OCI-LY7 (cell line): ENCODE results near the gene RFPL1. TPM values are rescaled to one million over a fixed set of nuclear protein-coding genes. Genes with fewer than 3 reads are reported as not detected.

Experiments
- BruUV-seq: library from RNA; stranded (reverse); fragments of 400-500 nt; replicated peaks from 2 replicates; lab custom pipeline; 2021; lab: Mats Ljungman, UMichigan
- CTCF ChIA-PET: fragments of 300-600 bp; sonication (Branson Sonifier 250); formaldehyde crosslinking; loops from one replicate; lab custom pipeline; 2022; ENCODE audit warnings: antibody characterized with exemption; ENCODE audit not compliant: unreplicated experiment; lab: Charles Lee
- POLR2A ChIA-PET: fragments of 300-600 bp; sonication (Branson Sonifier 250); formaldehyde crosslinking; loops from one replicate; lab custom pipeline; 2022; ENCODE audit warnings: antibody characterized with exemption; lab: Charles Lee
- DNase-seq: peaks from one replicate; pipeline ENCODE4 v3.0.0-alpha.2; 2015; ENCODE audit warnings: low spot score
- H2AFZ ChIP-seq: fragments of 200-600 bp; sonication (generic), shearing (Covaris generic); 2 replicates; pipeline ENCODE4 v1.6.1; 2014; ENCODE audit warnings: mild to moderate bottlenecking, antibody characterized with exemption, low read length, moderate library complexity
- H3K27ac ChIP-seq: fragments of 200-600 bp; sonication (generic); 2 replicates; pipeline ENCODE4 v1.5.1; 2014; ENCODE audit warnings: mixed run types, low read depth, mild to moderate bottlenecking, moderate library complexity, low read length, inconsistent platforms; ENCODE audit not compliant: poor library complexity, severe bottlenecking
- H3K36me3 ChIP-seq: fragments of 200-600 bp; sonication (generic); 2 replicates; pipeline ENCODE4 v1.6.1; 2014; ENCODE audit warnings: mild to moderate bottlenecking, antibody characterized with exemption, low read length, moderate library complexity, mixed read lengths; ENCODE audit not compliant: insufficient read depth
- H3K4me1 ChIP-seq: fragments of 200-600 bp; sonication (generic); 2 replicates; pipeline ENCODE4 v1.5.1; 2014; ENCODE audit warnings: mild to moderate bottlenecking, low read length; ENCODE audit not compliant: insufficient read depth, poor library complexity, severe bottlenecking
- H3K4me2 ChIP-seq: fragments of 200-600 bp; sonication (generic); 2 replicates; pipeline ENCODE4 v1.6.1; 2014; ENCODE audit warnings: mild to moderate bottlenecking, low read length
- H3K4me3 ChIP-seq: fragments of 200-600 bp; sonication (generic); 2 replicates; pipeline ENCODE4 v1.5.1; 2014; ENCODE audit warnings: mild to moderate bottlenecking, low read depth, low read length; ENCODE audit not compliant: poor library complexity, severe bottlenecking
- H3K79me2 ChIP-seq: fragments of 200-600 bp; sonication (generic); 2 replicates; pipeline ENCODE4 v1.6.1; 2016; ENCODE audit warnings: low read depth, mild to moderate bottlenecking, low read length, moderate library complexity, mixed read lengths; ENCODE audit not compliant: insufficient read depth
- H3K9me2 ChIP-seq: fragments of 200-600 bp; sonication (generic); 2 replicates; pipeline ENCODE4 v1.6.1; 2016; ENCODE audit warnings: mild to moderate bottlenecking, low read length, mixed read lengths; ENCODE audit not compliant: insufficient read depth
- H3K9me3 ChIP-seq: fragments of 200-600 bp; sonication (generic); 2 replicates; pipeline ENCODE4 v1.6.1; 2014; ENCODE audit warnings: mild to moderate bottlenecking, mixed run types, low read length, mixed read lengths
- H4K20me1 ChIP-seq: fragments of 200-600 bp; sonication (generic); 2 replicates; pipeline ENCODE4 v1.6.1; 2014; ENCODE audit warnings: mild to moderate bottlenecking, antibody characterized with exemption, low read length, moderate library complexity, mixed read lengths; ENCODE audit not compliant: insufficient read depth
- EZH2phosphoT487 ChIP-seq: fragments of 200-600 bp; sonication (generic); IDR thresholded peaks from 2 replicates; pipeline ENCODE4 v1.6.1; 2018; ENCODE audit warnings: low read depth, borderline replicate concordance, mild to moderate bottlenecking, mixed run types, antibody characterized with exemption, low read length, moderate library complexity, mixed read lengths
- intact Hi-C: fragments of 100-400 bp; cut with micrococcal nuclease; formaldehyde crosslinking; loops from one replicate; pipeline ENCODE4 v1.10.0; 2022; ENCODE audit not compliant: unreplicated experiment
- total RNA-seq, 2 experiments: library from RNA; depleted of rRNA in 1 of 2; stranded (reverse); fragments of >200 nt in 1 of 2; shearing (Covaris generic) in 1 of 2; gene quantifications; 2 replicates each; pipeline ENCODE4 v1.2.3, GENCODE V29; 2014 to 2022
- TF ChIP-seq, protein P1 (sequence below): fragments of 200-600 bp; sonication (generic); conservative IDR thresholded peaks from 2 replicates; pipeline ENCODE4 v1.5.1; 2014; ENCODE audit warnings: mild to moderate bottlenecking, antibody characterized with exemption, low read length, moderate library complexity, mixed read lengths

RFPL1 gene
- total RNA-seq, 2 experiments from 2014 or later = not detected

DNA sequence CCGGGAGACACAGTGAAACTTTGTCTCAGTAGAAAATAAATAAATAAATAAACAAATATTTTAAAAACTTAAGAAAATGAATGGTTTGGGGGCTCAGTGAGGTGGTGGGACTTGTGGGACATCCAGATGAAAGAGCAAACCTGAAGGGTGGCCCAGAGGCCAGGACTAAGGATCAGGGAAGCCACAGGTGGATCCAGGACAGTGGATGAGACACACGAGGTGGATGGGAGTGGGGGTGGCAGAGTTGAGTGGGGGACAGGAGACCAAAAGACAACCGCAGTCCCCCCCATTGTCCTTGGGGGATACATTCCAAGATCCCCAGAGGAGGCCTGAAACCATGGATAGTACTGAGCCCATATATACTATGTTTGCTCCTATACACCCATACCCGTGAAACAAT, 7.1 kb downstream of the RFPL1 start:
- no peak overlapping the region for H3K4me2 ChIP-seq
- H3K9me2 ChIP-seq = no peaks in the 10 kb centered on the region
- no peaks in the 10 kb centered on the region for H3K4me1 ChIP-seq
- no peak overlapping the region for H2AFZ ChIP-seq
- ChIA-PET POLR2A (no interaction called here), CTCF (no interaction called here)
- intact Hi-C loops = no loop called here
- BruUV-seq = no TSS peak
- no peaks in the 10 kb centered on the region for H3K9me3 ChIP-seq
- H3K27ac ChIP-seq = no peak overlapping the region
- TF ChIP-seq, protein P1, sequence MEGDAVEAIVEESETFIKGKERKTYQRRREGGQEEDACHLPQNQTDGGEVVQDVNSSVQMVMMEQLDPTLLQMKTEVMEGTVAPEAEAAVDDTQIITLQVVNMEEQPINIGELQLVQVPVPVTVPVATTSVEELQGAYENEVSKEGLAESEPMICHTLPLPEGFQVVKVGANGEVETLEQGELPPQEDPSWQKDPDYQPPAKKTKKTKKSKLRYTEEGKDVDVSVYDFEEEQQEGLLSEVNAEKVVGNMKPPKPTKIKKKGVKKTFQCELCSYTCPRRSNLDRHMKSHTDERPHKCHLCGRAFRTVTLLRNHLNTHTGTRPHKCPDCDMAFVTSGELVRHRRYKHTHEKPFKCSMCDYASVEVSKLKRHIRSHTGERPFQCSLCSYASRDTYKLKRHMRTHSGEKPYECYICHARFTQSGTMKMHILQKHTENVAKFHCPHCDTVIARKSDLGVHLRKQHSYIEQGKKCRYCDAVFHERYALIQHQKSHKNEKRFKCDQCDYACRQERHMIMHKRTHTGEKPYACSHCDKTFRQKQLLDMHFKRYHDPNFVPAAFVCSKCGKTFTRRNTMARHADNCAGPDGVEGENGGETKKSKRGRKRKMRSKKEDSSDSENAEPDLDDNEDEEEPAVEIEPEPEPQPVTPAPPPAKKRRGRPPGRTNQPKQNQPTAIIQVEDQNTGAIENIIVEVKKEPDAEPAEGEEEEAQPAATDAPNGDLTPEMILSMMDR = no peak
- TF ChIP-seq EZH2phosphoT487 = no peak
- no peak for DNase-seq
- H4K20me1 ChIP-seq = no peaks in the 10 kb centered on the region
- no peaks in the 10 kb centered on the region for H3K79me2 ChIP-seq
- no peaks in the 10 kb centered on the region for H3K36me3 ChIP-seq
- H3K4me3 ChIP-seq = no peak overlapping the region

- H3K9me2 ChIP-seq = no peaks in the 10 kb centered on the region
- no peaks in the 10 kb centered on the region for H3K4me1 ChIP-seq
- H4K20me1 ChIP-seq = no peaks in the 10 kb centered on the region
- H3K27ac ChIP-seq = no peak overlapping the region
- no peaks in the 10 kb centered on the region for H3K9me3 ChIP-seq
- H3K79me2 ChIP-seq = no peaks in the 10 kb centered on the region
- TF ChIP-seq, protein P1 = no peak
- no peak for TF ChIP-seq EZH2phosphoT487
- H3K4me3 ChIP-seq = no peak overlapping the region
- ChIA-PET CTCF (no interaction called here), POLR2A (interaction anchor here (1.0 kb wide), 1 partner anchor 27 kb away, joined by 4 read pairs; no protein-coding TSS in a partner anchor)
- no TSS peak for BruUV-seq
- no peak overlapping the region for H3K4me2 ChIP-seq
- H2AFZ ChIP-seq = no peak overlapping the region
- H3K36me3 ChIP-seq = no peaks in the 10 kb centered on the region
- intact Hi-C loops = no loop called here
- DNase-seq = no peak
These were observed 9.5 kb downstream of the RFPL1 start for GRCh38 chr22:29447906-29448305.

DNA sequence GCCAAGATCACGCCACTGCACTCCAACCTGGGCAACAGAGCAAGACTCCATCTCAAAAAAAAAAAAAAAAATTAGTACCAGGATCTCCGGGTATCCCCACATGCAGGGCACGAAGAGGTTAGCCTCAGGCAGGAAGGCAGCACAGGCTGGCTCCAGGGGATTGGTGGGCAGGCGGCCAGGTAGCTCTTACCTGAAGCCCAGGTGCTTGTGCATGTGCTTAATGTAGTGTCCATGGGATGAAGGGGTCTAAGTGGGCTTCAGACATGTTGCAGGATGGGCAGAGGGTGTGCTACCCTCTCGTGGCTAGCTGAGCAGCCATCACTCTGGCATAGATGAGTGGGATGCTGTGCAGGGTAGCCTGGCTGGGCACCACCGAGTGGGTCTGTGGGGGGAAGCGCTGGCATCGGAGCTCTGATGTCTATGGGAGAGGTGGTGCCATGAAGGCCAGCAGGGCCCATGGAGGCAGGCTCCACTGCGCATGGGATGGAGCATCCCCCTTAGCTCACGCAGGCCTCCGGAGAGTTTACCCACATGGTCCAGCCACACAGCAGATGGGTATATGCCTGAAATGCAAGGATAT, 11.0 kb downstream of the RFPL1 start:
- Histone ChIP-seq H3K9me2 (no peaks in the 10 kb centered on the region), H3K79me2 (no peaks in the 10 kb centered on the region), H3K4me3 (no peak overlapping the region), H3K36me3 (no peaks in the 10 kb centered on the region), H3K9me3 (no peaks in the 10 kb centered on the region), H3K4me2 (no peak overlapping the region), H2AFZ (no peak overlapping the region), H3K4me1 (no peaks in the 10 kb centered on the region), H4K20me1 (no peaks in the 10 kb centered on the region), H3K27ac (no peak overlapping the region)
- TF ChIP-seq, protein P1 = no peak
- no peak for TF ChIP-seq EZH2phosphoT487
- BruUV-seq = no TSS peak
- POLR2A ChIA-PET = no interaction called here
- CTCF ChIA-PET = no interaction called here
- intact Hi-C loops = no loop called here
- DNase-seq = no peak
